K562 (cell line): ENCODE data around the gene HSD17B8.
A peak's percentile ranks its signal among the peaks of the same experiment; 100 is the strongest.

Experiments
- CBX2 ChIP-seq: fragments of 200-600 bp; sonication (generic); IDR thresholded peaks from one replicate; pipeline ENCODE4 v1.6.1; 2012; ENCODE audit warnings: mild to moderate bottlenecking, low read length, inconsistent platforms; ENCODE audit not compliant: insufficient read depth, poor library complexity, severe bottlenecking
- KLF13 ChIP-seq: fragments of 450-650 bp; IDR thresholded peaks from 2 replicates; pipeline ENCODE4 v1.6.1; 2016; ENCODE audit warnings: missing genetic modification characterization, low read depth, mild to moderate bottlenecking, missing compliant biosample characterization, moderate library complexity, borderline replicate concordance
- NR2C2 ChIP-seq, 2 experiments: fragments of 200-800 bp in 1 of 2; sonication (Bioruptor generic) in 1 of 2; sonication (generic) in 1 of 2; formaldehyde crosslinking in 1 of 2; IDR thresholded peaks; 2 replicates each; pipeline versions ENCODE4 v1.6.1 to v1.8.0; 2016 to 2022; ENCODE audit warnings: mild to moderate bottlenecking in 1 of 2, missing compliant biosample characterization in 1 of 2, missing genetic modification characterization in 1 of 2, missing genetic modification reagents in 1 of 2
- NRF1 ChIP-seq, 2 experiments: fragments of 450-650 bp; IDR thresholded peaks in 1 of 2; conservative IDR thresholded peaks in 1 of 2; 2 replicates each; pipeline ENCODE4 v1.6.1; 2014; ENCODE audit warnings: mild to moderate bottlenecking in 2 of 2
- STAG1 ChIP-seq: sonication (generic); formaldehyde crosslinking; IDR thresholded peaks from 2 replicates; pipeline ENCODE4 v1.5.0; 2020; ENCODE audit warnings: missing genetic modification reagents, borderline replicate concordance
- ZBTB7A ChIP-seq: IDR thresholded peaks from 2 replicates; pipeline ENCODE4 v1.6.1; 2011; ENCODE audit warnings: low read depth, mild to moderate bottlenecking, low read length, moderate library complexity, borderline replicate concordance; ENCODE audit not compliant: control insufficient read depth
- ZC3H8 ChIP-seq: fragments of 450-650 bp; IDR thresholded peaks from 2 replicates; pipeline ENCODE4 v1.6.1; 2017
- ZNF133 ChIP-seq: fragments of 250-450 bp; sonication (Bioruptor Pico); IDR thresholded peaks from 2 replicates; pipeline ENCODE4 v1.4.0; 2020; ENCODE audit warnings: mild to moderate bottlenecking
- ZNF785 ChIP-seq: fragments of 250-450 bp; sonication (Bioruptor Pico); IDR thresholded peaks from 2 replicates; pipeline ENCODE4 v1.4.0; 2020; ENCODE audit warnings: mild to moderate bottlenecking
- TF ChIP-seq, protein P1 (sequence below), 3 experiments: IDR thresholded peaks in 2 of 3; conservative IDR thresholded peaks in 1 of 3; 2 replicates each; pipeline ENCODE4 v1.5.1; 2011 to 2012; ENCODE audit warnings: low read length in 3 of 3, mild to moderate bottlenecking in 3 of 3, control low read depth in 2 of 3, improper control_type of control experiment in 1 of 3, inconsistent platforms in 1 of 3, low read depth in 1 of 3, mixed read lengths in 1 of 3, moderate library complexity in 1 of 3; ENCODE audit not compliant: insufficient read depth in 2 of 3

DNA sequence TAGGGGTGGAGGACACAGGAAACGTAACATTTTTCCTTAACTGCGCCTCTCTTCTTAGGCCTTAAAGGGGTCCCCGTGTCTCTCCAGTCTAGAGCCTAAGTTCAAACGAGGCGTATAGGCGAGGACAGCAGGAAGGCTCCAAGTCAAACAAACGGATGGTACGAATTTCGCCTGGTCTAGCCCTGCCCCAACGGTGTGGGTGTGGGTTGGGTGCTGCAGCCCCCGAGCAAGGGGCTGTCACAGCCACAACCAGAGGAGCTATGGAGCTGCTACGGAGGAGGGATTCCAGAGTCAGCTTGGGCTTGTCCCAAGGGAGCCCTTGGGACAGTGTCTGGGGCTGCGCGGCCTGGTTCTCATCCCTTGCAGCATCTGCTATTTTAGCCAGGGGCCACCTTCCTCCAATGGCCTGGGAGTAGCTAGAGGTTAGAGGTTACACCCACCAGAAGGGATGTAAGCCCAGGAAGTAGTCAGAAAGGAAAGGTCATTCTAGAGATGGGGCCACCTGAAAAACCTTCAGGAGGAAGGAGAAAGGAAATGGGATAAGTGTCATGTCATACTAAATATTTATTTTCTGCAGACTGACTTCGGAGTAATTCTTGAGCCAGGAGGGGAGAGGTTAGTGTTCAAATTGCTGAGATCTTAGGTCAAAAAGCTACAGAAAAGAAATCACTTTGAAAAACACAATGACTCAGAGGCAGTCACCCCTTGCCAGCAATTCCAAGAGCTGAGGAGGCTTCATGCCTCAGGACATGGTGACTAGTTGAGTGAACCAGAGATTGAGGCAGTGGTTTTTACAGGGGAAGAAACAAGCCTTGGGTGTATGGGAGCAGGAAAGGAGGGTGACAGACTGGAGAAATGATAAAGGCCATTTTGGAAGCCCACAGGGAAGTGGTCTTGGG lies 45.5 kb downstream of the HSD17B8 start:
- TF ChIP-seq CBX2 (no peak), NR2C2 (CRISPR knock-in tag; IDR thresholded peaks at IDR 0.05) (no peak; the same call in 1 of the 2 replicates), NR2C2 (tag; IDR thresholded peaks at IDR 0.05) (peak; percentile 86), KLF13 (tag) (no peak), ZBTB7A (0 out of 2 replicates have a peak, but pooled peaks have one; percentile 54), ZNF785 (CRISPR knock-in tag) (no peak), ZC3H8 (no peak), NRF1 (conservative IDR thresholded peaks at IDR 0.05 in 1 of 2, IDR thresholded peaks at IDR 0.05 in 1 of 2) (no peak), ZNF133 (0 out of 2 replicates have a peak, but pooled peaks have one; percentile 14), STAG1 (CRISPR knock-in tag) (no peak)
- TF ChIP-seq, protein P1, sequence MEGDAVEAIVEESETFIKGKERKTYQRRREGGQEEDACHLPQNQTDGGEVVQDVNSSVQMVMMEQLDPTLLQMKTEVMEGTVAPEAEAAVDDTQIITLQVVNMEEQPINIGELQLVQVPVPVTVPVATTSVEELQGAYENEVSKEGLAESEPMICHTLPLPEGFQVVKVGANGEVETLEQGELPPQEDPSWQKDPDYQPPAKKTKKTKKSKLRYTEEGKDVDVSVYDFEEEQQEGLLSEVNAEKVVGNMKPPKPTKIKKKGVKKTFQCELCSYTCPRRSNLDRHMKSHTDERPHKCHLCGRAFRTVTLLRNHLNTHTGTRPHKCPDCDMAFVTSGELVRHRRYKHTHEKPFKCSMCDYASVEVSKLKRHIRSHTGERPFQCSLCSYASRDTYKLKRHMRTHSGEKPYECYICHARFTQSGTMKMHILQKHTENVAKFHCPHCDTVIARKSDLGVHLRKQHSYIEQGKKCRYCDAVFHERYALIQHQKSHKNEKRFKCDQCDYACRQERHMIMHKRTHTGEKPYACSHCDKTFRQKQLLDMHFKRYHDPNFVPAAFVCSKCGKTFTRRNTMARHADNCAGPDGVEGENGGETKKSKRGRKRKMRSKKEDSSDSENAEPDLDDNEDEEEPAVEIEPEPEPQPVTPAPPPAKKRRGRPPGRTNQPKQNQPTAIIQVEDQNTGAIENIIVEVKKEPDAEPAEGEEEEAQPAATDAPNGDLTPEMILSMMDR (IDR thresholded peaks at IDR 0.05 in 2 of 3, conservative IDR thresholded peaks at IDR 0.05 in 1 of 3; ENCODE audit: insufficient read depth in 2 of 3, low read depth in 1 of 3, low read length in 3 of 3) = no peak
